ENCODE data around the gene RIIAD1.

Gene RIIAD1

DNA sequence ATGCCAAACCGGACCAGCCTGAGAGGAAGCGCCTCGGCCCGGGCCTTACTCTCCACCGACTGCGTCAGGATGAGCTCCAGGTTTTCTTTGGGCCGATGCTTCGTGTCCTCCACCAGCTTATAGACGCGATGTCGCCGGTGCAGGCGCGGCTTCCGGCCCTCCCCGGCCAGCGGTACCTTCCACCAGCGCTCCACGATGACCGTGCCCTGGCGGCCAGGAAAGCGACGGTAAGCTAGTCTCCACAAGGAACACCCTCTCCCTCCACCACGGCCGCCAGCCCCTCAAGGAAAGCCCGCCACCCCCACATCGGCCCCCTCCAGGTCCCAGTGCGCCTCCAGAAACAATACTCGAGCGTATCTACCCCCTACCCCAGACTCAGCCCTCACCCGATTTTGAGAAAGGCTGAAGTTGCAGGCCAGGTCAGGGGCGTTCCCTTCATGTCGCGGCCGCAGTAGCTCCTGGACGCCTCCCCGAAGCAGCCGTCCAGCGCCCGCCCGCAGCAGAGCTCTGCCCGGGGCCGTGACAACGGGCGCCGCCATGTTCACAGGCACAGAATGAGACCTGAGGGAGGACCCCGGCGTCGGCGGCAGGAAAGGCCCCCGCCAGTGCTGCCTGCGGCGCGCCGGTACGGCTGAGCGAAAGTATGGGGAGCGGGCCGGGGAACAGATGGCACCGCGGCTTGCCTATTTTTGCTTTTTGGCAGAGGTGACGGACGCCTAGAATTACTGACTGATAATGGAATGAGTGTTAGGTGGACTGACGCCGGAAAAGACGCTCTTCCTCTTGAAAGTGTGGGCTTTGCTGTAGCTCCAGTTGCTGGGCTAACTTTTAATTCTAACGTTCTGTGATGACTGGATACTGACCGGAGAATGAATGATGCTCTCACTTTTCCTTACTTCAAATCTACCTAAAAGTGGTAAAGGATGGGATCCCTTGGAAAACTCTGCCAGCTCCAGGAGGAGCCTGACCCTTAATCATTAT lies 41.9 kb downstream of the RIIAD1 start, which contains the start of gene MRPL9 (continued):
- TF ChIP-seq, protein P1, sequence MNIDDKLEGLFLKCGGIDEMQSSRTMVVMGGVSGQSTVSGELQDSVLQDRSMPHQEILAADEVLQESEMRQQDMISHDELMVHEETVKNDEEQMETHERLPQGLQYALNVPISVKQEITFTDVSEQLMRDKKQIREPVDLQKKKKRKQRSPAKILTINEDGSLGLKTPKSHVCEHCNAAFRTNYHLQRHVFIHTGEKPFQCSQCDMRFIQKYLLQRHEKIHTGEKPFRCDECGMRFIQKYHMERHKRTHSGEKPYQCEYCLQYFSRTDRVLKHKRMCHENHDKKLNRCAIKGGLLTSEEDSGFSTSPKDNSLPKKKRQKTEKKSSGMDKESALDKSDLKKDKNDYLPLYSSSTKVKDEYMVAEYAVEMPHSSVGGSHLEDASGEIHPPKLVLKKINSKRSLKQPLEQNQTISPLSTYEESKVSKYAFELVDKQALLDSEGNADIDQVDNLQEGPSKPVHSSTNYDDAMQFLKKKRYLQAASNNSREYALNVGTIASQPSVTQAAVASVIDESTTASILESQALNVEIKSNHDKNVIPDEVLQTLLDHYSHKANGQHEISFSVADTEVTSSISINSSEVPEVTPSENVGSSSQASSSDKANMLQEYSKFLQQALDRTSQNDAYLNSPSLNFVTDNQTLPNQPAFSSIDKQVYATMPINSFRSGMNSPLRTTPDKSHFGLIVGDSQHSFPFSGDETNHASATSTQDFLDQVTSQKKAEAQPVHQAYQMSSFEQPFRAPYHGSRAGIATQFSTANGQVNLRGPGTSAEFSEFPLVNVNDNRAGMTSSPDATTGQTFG (tag by site-specific recombination; IDR thresholded peaks at IDR 0.05; ENCODE audit: borderline replicate concordance) = no peak
- TF ChIP-seq ZNF521 (tag by site-specific recombination; IDR thresholded peaks at IDR 0.05) (no peak), ZNF624 (tag by site-specific recombination; IDR thresholded peaks at IDR 0.05) (no peak), ZSCAN16 (tag by site-specific recombination; IDR thresholded peaks at IDR 0.05) (no peak), ZNF596 (tag by site-specific recombination; IDR thresholded peaks at IDR 0.05) (no peak), ZNF426 (tag by site-specific recombination; IDR thresholded peaks at IDR 0.05) (no peak), ZNF514 (tag by site-specific recombination; IDR thresholded peaks at IDR 0.05) (no peak), ZNF488 (tag by site-specific recombination; IDR thresholded peaks at IDR 0.05) (no peak), ZNF324 (tag by site-specific recombination; IDR thresholded peaks at IDR 0.05) (peak; percentile 82), ZNF10 (tag by site-specific recombination; IDR thresholded peaks at IDR 0.05) (no peak), HIC1 (tag by site-specific recombination; IDR thresholded peaks at IDR 0.05) (no peak), ZNF248 (tag by site-specific recombination; IDR thresholded peaks at IDR 0.05) (no peak), BCL11B (tag by site-specific recombination; IDR thresholded peaks at IDR 0.05; ENCODE audit: low read depth) (no peak), GLI4 (tag by site-specific recombination; IDR thresholded peaks at IDR 0.05) (0 out of 2 replicates have a peak, but pooled peaks have one; percentile 30), ZNF292 (tag by site-specific recombination; IDR thresholded peaks at IDR 0.05; ENCODE audit: borderline replicate concordance, low read depth) (no peak), ZNF549 (tag by site-specific recombination; IDR thresholded peaks at IDR 0.05) (no peak)
- TF ChIP-seq, protein P2, sequence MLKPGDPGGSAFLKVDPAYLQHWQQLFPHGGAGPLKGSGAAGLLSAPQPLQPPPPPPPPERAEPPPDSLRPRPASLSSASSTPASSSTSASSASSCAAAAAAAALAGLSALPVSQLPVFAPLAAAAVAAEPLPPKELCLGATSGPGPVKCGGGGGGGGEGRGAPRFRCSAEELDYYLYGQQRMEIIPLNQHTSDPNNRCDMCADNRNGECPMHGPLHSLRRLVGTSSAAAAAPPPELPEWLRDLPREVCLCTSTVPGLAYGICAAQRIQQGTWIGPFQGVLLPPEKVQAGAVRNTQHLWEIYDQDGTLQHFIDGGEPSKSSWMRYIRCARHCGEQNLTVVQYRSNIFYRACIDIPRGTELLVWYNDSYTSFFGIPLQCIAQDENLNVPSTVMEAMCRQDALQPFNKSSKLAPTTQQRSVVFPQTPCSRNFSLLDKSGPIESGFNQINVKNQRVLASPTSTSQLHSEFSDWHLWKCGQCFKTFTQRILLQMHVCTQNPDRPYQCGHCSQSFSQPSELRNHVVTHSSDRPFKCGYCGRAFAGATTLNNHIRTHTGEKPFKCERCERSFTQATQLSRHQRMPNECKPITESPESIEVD (tag by site-specific recombination; IDR thresholded peaks at IDR 0.05) = no peak
- TF ChIP-seq, protein P3, sequence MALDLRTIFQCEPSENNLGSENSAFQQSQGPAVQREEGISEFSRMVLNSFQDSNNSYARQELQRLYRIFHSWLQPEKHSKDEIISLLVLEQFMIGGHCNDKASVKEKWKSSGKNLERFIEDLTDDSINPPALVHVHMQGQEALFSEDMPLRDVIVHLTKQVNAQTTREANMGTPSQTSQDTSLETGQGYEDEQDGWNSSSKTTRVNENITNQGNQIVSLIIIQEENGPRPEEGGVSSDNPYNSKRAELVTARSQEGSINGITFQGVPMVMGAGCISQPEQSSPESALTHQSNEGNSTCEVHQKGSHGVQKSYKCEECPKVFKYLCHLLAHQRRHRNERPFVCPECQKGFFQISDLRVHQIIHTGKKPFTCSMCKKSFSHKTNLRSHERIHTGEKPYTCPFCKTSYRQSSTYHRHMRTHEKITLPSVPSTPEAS (tag by site-specific recombination; IDR thresholded peaks at IDR 0.05) = 0 out of 2 replicates have a peak, but pooled peaks have one; percentile 12
- TF ChIP-seq, protein P4, sequence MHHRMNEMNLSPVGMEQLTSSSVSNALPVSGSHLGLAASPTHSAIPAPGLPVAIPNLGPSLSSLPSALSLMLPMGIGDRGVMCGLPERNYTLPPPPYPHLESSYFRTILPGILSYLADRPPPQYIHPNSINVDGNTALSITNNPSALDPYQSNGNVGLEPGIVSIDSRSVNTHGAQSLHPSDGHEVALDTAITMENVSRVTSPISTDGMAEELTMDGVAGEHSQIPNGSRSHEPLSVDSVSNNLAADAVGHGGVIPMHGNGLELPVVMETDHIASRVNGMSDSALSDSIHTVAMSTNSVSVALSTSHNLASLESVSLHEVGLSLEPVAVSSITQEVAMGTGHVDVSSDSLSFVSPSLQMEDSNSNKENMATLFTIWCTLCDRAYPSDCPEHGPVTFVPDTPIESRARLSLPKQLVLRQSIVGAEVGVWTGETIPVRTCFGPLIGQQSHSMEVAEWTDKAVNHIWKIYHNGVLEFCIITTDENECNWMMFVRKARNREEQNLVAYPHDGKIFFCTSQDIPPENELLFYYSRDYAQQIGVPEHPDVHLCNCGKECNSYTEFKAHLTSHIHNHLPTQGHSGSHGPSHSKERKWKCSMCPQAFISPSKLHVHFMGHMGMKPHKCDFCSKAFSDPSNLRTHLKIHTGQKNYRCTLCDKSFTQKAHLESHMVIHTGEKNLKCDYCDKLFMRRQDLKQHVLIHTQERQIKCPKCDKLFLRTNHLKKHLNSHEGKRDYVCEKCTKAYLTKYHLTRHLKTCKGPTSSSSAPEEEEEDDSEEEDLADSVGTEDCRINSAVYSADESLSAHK (tag by site-specific recombination; IDR thresholded peaks at IDR 0.05) = peak; percentile 34; the same call in 1 of the 2 replicates
- TF ChIP-seq, protein P5, sequence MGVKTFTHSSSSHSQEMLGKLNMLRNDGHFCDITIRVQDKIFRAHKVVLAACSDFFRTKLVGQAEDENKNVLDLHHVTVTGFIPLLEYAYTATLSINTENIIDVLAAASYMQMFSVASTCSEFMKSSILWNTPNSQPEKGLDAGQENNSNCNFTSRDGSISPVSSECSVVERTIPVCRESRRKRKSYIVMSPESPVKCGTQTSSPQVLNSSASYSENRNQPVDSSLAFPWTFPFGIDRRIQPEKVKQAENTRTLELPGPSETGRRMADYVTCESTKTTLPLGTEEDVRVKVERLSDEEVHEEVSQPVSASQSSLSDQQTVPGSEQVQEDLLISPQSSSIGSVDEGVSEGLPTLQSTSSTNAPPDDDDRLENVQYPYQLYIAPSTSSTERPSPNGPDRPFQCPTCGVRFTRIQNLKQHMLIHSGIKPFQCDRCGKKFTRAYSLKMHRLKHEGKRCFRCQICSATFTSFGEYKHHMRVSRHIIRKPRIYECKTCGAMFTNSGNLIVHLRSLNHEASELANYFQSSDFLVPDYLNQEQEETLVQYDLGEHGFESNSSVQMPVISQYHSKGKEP (tag by site-specific recombination; IDR thresholded peaks at IDR 0.05) = no peak
- TF ChIP-seq, protein P6, sequence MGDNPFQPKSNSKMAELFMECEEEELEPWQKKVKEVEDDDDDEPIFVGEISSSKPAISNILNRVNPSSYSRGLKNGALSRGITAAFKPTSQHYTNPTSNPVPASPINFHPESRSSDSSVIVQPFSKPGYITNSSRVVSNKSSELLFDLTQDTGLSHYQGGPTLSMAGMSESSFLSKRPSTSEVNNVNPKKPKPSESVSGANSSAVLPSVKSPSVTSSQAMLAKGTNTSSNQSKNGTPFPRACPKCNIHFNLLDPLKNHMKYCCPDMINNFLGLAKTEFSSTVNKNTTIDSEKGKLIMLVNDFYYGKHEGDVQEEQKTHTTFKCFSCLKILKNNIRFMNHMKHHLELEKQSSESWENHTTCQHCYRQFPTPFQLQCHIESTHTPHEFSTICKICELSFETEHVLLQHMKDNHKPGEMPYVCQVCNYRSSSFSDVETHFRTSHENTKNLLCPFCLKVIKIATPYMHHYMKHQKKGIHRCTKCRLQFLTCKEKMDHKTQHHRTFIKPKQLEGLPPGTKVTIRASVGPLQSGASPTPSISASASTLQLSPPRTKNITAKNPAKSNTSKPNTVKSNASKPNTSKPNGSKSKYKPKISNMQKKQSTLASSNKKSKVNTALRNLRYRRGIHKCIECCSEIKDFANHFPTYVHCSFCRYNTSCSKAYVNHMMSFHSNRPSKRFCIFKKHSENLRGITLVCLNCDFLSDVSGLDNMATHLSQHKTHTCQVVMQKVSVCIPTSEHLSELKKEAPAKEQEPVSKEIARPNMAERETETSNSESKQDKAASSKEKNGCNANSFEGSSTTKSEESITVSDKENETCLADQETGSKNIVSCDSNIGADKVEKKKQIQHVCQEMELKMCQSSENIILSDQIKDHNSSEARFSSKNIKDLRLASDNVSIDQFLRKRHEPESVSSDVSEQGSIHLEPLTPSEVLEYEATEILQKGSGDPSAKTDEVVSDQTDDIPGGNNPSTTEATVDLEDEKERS (tag by site-specific recombination; IDR thresholded peaks at IDR 0.05) = no peak
